GM21723 (cell line): ENCODE results near the gene CSDE1.

Source experiments
- ATAC-seq: cut with Tn5 transposase; IDR thresholded peaks from one replicate; pipeline ENCODE4 v1.9.1; 2021; ENCODE audit warnings: mild to moderate bottlenecking, moderate library complexity; ENCODE audit not compliant: unreplicated experiment

The CSDE1 gene

GRCh38 chr1:114668373-114668772 is 89.4 kb downstream of the CSDE1 start:
- ATAC-seq = no peak

- no peak for ATAC-seq
These were observed 90.8 kb downstream of the CSDE1 start for GRCh38 chr1:114666954-114667353.
